HUDEP-2 (cell line): ENCODE measurements around the gene POLD4.

Experiments used
- DNase-seq, 76 experiments: peaks; one replicate each; lab custom pipeline; 2025; ENCODE audit not compliant: unreplicated experiment in 76 of 76; lab: John Stamatoyannopoulos, UW

The POLD4 gene

GRCh38 chr11:67372321-67372992, 19.1 kb upstream of the POLD4 start:
- DNase-seq = no peak

DNA sequence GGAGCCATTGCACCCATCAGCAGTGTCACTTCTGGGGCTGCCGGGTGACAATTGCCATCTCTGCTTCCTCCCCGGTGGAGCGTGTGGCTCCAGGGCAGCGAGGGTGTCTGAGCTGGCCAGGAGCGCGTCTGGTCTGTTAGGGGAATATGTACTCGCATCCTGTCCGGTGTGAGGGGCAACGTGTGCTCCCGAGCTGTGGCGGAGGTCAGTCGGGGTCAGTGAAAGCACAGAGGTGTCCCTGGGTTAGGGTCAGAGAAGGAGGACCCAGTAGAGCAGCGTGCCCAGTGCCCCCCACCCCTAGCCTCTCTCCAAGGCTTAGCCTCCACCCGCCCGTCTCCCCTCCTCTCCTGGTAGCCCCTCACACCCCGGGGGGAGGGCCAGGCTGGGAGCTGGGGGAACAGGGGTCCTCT, 18.6 kb upstream of the POLD4 start:
- no peak for DNase-seq

GRCh38 chr11:67371189-67371910, 18.0 kb upstream of the POLD4 start:
- DNase-seq = peak in 31 of 76 experiments; percentile 7 to 57 (median 32)

GRCh38 chr11:67370351-67371076, 17.2 kb upstream of the POLD4 start:
- no peak for DNase-seq

- DNase-seq = no peak
Measured at GRCh38 chr11:67369801-67370284, 16.5 kb upstream of the POLD4 start.

GRCh38 chr11:67369275-67369674, 15.9 kb upstream of the POLD4 start:
- DNase-seq = no peak

DNA sequence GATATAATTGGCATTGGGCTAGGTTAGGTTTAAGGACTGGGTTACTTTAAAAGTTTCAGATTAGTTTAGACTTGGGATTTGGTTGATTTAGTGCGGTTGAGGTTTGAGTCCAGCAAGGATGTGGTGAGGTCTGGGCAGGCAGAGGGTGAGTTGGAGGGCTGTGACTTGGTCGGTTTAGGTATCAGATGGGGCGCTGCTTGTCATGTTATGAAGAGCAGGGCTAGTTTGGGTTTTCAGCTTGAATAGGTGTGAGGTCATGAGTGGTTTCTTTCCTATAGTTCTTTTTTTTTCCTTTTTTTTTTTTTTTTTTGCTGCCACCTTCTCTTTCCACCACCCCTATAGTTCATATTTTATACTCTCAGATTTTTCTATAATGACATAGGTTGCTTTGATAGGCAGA, 15.3 kb upstream of the POLD4 start:
- no peak for DNase-seq

DNA sequence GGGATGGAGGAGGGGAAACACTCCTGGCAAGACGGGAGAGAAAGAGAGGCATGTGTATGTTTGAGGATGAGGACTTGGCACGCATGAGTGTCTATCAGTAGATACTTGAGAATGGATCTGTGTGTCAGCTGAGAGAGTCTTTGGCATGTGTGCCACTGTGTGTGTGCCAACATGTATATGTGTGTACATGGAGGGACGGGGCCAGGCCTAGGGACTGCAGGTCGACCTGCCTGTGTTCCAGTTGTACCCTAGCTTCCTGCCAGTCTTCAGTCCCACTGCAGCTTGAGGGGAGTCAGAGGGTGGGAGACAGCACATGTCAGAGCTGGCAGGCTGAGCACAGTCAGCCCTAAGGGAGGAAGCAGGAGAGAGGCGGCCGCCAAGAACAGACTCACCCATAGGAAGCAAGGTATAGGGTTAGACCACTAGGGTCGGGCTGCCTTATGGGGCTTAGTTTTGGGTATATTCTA, 14.4 kb upstream of the POLD4 start:
- peak in 1 of 76 experiments; percentile 16 for DNase-seq

DNA sequence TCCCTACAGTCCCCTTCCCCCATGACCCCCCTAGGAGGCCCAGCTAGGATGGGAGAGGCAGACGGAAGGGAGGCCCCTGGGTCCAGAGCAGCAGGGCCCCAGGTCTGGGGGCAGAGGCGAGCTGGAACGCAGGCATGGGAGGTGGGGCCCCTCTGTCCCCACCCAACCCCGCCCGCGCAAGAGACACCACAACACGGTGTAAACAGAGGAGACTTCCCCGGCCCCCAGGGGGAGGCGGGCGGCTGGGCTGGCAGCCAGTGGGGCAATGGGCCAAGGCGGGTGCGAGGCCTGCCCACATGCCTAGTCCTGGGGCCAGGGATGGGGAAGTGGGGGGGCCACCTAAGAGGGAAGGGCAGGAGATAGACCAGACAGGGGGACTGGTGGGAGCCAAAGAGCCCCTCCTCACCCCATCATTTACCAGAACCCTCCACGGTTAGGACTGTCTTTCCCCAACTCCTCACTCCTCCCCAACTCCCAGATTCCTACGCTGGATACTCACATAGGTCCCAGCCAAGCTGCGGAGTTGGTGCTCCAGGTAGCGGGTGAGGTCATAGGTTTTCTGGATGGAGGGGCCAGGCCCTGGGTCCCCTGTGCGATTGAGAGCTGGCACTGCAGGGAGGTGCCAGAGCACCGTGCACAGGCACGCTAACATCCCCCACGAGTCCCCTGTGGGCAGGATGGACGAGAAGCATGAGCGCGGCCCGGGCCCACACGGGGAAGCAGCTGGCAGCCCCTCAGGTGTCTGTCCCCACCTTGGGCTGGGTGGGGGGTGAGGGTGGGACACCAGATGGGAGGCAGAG, 13.8 kb upstream of the POLD4 start:
- peak in 68 of 76 experiments; percentile 24 to 86 (median 66) for DNase-seq

DNA sequence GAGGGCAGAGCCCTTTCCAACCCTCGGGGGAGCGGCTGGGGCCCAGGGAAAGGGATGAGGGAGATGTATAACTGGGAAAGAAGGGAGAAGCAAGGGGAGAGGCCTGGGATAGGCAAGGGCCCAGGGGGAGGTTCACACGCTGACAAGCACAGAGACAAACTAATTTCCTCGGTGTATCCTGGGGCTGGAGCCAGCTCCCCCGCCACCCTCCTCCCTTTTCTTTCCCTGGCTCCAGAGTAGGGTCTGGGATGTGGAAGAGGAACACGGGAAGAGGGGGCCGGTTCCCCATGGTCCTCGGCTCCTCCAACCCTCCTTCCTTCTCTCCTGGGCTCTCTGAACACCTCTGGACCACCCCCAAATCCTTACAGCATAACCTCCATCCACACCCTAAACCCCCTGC, 13.2 kb upstream of the POLD4 start:
- DNase-seq = no peak

DNA sequence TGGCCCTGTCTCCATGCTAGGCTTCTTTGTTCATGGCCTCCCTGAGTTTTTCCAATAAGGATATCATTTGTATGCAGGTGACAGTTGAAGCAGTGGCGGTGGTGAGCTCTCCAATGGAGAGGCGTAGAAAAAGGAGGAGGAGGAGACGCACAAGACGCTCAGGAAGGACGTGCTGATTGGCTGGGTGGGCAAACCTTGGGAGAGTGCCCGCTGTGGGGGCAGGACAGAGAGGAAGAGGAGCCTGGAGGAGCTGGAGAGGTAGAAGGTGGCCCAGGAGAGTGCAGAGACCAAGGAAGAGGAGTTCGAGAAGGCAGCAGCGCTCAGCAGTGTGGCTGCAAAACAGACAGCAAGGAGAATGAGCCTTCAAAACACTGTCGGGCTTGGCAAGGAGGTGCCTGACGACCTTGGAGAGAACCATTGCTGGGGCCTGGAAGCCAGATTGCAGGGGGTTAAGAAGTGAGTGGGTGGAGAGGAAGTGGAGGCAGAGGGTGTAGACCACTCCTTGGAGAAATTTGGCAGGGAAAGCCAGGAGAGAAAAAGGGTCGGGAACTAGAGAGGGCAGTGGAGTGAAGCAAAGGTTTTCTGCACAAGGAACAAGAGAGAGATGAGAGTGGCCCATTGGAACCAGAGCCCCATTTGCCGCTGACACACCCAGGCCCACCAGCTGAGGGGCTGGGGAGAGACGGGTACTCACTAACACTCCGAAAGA, 12.5 kb upstream of the POLD4 start:
- DNase-seq = no peak

GRCh38 chr11:67364783-67365722, 11.7 kb upstream of the POLD4 start:
- no peak for DNase-seq

- DNase-seq = no peak
Measured at GRCh38 chr11:67364169-67364568, 10.8 kb upstream of the POLD4 start.

- no peak for DNase-seq
Measured at GRCh38 chr11:67357831-67358670, 4.7 kb upstream of the POLD4 start.

- peak in 68 of 76 experiments; percentile 16 to 79 (median 48) for DNase-seq
Measured at GRCh38 chr11:67356864-67357561, 3.7 kb upstream of the POLD4 start.

DNA sequence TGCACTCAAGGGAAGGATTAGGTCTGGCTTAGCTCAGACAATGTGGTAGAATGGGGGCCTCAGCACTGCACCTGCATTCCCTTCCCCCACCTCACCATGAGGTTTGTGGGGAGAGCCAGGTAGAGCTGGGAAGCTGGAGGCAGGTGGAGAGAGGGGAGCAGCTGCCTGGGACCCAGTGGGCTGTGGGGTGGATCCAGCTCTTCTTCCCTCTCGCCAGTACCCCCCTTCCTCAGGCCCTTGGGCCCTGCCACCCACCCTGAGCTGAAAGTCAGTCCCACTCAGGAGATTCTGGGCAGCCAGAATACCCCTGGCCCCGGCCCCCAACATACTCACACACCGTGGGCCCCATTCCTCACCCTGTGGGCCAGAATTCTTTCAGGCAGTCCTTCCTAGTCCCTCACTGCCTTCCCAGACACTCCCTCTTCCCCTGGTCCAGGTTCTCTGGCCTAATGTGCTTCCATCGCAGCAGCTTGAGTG, 3.1 kb upstream of the POLD4 start:
- no peak for DNase-seq

DNA sequence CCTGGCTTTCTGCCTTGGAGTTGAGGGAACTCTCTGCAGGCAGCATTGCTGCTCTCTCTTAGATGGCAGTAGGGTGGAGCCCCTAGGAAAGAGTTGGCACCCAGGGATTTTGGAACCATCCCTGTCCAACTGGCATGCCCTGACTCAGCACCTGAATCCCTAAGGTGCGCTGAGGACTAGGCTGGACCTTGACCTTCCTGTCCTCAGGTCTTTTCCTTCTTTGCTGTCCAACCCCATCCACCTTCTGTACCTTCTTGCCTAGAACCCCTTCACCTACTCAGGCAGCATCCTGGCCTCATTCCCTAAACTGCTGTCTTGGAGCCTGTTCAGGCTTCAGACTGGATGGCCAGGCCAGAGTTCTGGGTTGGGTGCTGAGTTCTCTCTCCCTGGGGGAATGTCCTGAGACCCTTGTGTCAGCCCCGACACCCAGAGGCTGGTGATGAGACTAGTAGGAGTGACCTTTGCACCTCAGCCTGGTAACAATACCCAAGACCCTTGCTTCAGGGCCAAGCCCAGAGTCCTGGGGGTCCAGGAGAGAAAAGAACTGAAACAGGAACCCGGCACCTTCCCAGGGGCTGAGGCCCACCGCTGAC, 2.5 kb upstream of the POLD4 start:
- DNase-seq = no peak
